DOHH2 (cell line): ENCODE data around the gene ESRRB.

Experiments
- H3F3A ChIP-seq: fragments of 200-600 bp; sonication (generic), shearing (Covaris generic); 2 replicates; pipeline ENCODE4 v1.6.0; 2016; ENCODE audit warnings: antibody characterized with exemption, mild to moderate bottlenecking; ENCODE audit not compliant: control insufficient read depth, insufficient read depth
- H3K27ac ChIP-seq: fragments of 200-600 bp; sonication (generic); 2 replicates; pipeline ENCODE4 v1.5.1; 2014; ENCODE audit warnings: low read depth, mild to moderate bottlenecking, low read length, moderate library complexity
- H3K27me3 ChIP-seq: fragments of 200-600 bp; sonication (generic); 2 replicates; pipeline ENCODE4 v1.6.1; 2014; ENCODE audit warnings: mild to moderate bottlenecking, low read length, mixed read lengths; ENCODE audit not compliant: control insufficient read depth
- H3K36me3 ChIP-seq: fragments of 200-600 bp; sonication (generic); 2 replicates; pipeline ENCODE4 v1.6.1; 2014; ENCODE audit warnings: mild to moderate bottlenecking, low read length, moderate library complexity, mixed read lengths; ENCODE audit not compliant: control insufficient read depth
- H3K4me1 ChIP-seq: fragments of 200-600 bp; sonication (generic); 2 replicates; pipeline ENCODE4 v1.6.1; 2014; ENCODE audit warnings: mild to moderate bottlenecking, low read length, mixed read lengths; ENCODE audit not compliant: control insufficient read depth
- H3K4me2 ChIP-seq: fragments of 200-600 bp; sonication (generic); 2 replicates; pipeline ENCODE4 v1.6.0; 2014; ENCODE audit warnings: mild to moderate bottlenecking, low read length, moderate library complexity
- H3K4me3 ChIP-seq: fragments of 200-600 bp; sonication (generic); 2 replicates; pipeline ENCODE4 v1.5.1; 2014; ENCODE audit warnings: mild to moderate bottlenecking, low read length, mixed read lengths
- H3K79me2 ChIP-seq: fragments of 200-600 bp; sonication (generic); 2 replicates; pipeline ENCODE4 v1.6.1; 2014; ENCODE audit warnings: mild to moderate bottlenecking, low read length, mixed read lengths; ENCODE audit not compliant: control insufficient read depth
- H3K9me2 ChIP-seq: fragments of 200-600 bp; sonication (generic); replicated peaks from 2 replicates; pipeline ENCODE4 v1.6.1; 2014; ENCODE audit warnings: mild to moderate bottlenecking, low read length, mixed read lengths; ENCODE audit not compliant: control insufficient read depth
- H3K9me3 ChIP-seq: fragments of 200-600 bp; sonication (generic); 2 replicates; pipeline ENCODE4 v1.6.1; 2014; ENCODE audit warnings: antibody characterized with exemption, low read length, mixed read lengths; ENCODE audit not compliant: control insufficient read depth, insufficient read depth
- H4K20me1 ChIP-seq: fragments of 200-600 bp; sonication (generic); 2 replicates; pipeline ENCODE4 v1.6.0; 2014; ENCODE audit warnings: low read depth, mild to moderate bottlenecking, antibody characterized with exemption, low read length, moderate library complexity; ENCODE audit not compliant: control insufficient read depth, insufficient read depth
- CTCF ChIP-seq: fragments of 200-600 bp; sonication (generic); IDR thresholded peaks from one replicate; pipeline ENCODE4 v1.5.1; 2014; ENCODE audit warnings: antibody characterized with exemption, mild to moderate bottlenecking, low read depth, low read length; ENCODE audit not compliant: poor library complexity, severe bottlenecking
- EZH2phosphoT487 ChIP-seq: fragments of 200-600 bp; sonication (generic); IDR thresholded peaks from 2 replicates; pipeline ENCODE4 v1.6.1; 2017; ENCODE audit warnings: borderline replicate concordance, mild to moderate bottlenecking, antibody characterized with exemption, low read length, moderate library complexity, mixed read lengths

ESRRB gene

GRCh38 chr14:76405627-76406026 lies 29.7 kb downstream of the ESRRB start:
- no peaks in the 10 kb centered on the region for H3K36me3 ChIP-seq
- no peaks in the 10 kb centered on the region for H3K9me2 ChIP-seq
- no peaks in the 10 kb centered on the region for H3F3A ChIP-seq
- no peaks in the 10 kb centered on the region for H3K4me1 ChIP-seq
- no peaks in the 10 kb centered on the region for H4K20me1 ChIP-seq
- H3K4me2 ChIP-seq, result no peak overlapping the region
- no peak for TF ChIP-seq CTCF
- no peak for TF ChIP-seq EZH2phosphoT487
- H3K79me2 ChIP-seq, result no peaks in the 10 kb centered on the region
- no peak overlapping the region for H3K4me3 ChIP-seq
- H3K9me3 ChIP-seq, result no peaks in the 10 kb centered on the region
- H3K27ac ChIP-seq, result no peak overlapping the region
- H3K27me3 ChIP-seq, result peaks cover 9% of the 10 kb centered on the region; the same call in 1 of the 2 replicates

GRCh38 chr14:76407449-76408150 lies 31.7 kb downstream of the ESRRB start:
- Histone ChIP-seq H4K20me1 (no peaks in the 10 kb centered on the region), H3K4me1 (no peaks in the 10 kb centered on the region), H3K27me3 (peaks cover 9% of the 10 kb centered on the region; the same call in 1 of the 2 replicates), H3K79me2 (no peaks in the 10 kb centered on the region), H3F3A (no peaks in the 10 kb centered on the region), H3K27ac (no peak overlapping the region), H3K4me3 (no peak overlapping the region), H3K9me2 (no peaks in the 10 kb centered on the region), H3K4me2 (no peak overlapping the region), H3K9me3 (no peaks in the 10 kb centered on the region), H3K36me3 (no peaks in the 10 kb centered on the region)
- TF ChIP-seq CTCF (no peak), EZH2phosphoT487 (no peak)

GRCh38 chr14:76408877-76409276 lies 32.9 kb downstream of the ESRRB start:
- Histone ChIP-seq H3K9me2 (no peaks in the 10 kb centered on the region), H3K27ac (no peak overlapping the region), H3K4me2 (no peak overlapping the region), H3K27me3 (peaks cover 9% of the 10 kb centered on the region; the same call in 1 of the 2 replicates), H3K4me3 (no peak overlapping the region), H3K79me2 (no peaks in the 10 kb centered on the region), H3K36me3 (no peaks in the 10 kb centered on the region), H4K20me1 (no peaks in the 10 kb centered on the region), H3K9me3 (no peaks in the 10 kb centered on the region), H3K4me1 (no peaks in the 10 kb centered on the region), H3F3A (no peaks in the 10 kb centered on the region)
- TF ChIP-seq CTCF (no peak), EZH2phosphoT487 (no peak)
